HG03432 (cell line): ENCODE measurements around the gene LTB4R2.
A peak's percentile ranks its signal among the peaks of the same experiment; 100 is the strongest.

ENCODE experiments used
- ATAC-seq: cut with Tn5 transposase; IDR thresholded peaks from one replicate; pipeline ENCODE4 v1.9.1; 2021; ENCODE audit warnings: mild to moderate bottlenecking, moderate library complexity; ENCODE audit not compliant: unreplicated experiment

Gene LTB4R2

GRCh38 chr14:24298892-24299254 is 11.1 kb upstream of the LTB4R2 start:
- peak; percentile 6 for ATAC-seq

DNA sequence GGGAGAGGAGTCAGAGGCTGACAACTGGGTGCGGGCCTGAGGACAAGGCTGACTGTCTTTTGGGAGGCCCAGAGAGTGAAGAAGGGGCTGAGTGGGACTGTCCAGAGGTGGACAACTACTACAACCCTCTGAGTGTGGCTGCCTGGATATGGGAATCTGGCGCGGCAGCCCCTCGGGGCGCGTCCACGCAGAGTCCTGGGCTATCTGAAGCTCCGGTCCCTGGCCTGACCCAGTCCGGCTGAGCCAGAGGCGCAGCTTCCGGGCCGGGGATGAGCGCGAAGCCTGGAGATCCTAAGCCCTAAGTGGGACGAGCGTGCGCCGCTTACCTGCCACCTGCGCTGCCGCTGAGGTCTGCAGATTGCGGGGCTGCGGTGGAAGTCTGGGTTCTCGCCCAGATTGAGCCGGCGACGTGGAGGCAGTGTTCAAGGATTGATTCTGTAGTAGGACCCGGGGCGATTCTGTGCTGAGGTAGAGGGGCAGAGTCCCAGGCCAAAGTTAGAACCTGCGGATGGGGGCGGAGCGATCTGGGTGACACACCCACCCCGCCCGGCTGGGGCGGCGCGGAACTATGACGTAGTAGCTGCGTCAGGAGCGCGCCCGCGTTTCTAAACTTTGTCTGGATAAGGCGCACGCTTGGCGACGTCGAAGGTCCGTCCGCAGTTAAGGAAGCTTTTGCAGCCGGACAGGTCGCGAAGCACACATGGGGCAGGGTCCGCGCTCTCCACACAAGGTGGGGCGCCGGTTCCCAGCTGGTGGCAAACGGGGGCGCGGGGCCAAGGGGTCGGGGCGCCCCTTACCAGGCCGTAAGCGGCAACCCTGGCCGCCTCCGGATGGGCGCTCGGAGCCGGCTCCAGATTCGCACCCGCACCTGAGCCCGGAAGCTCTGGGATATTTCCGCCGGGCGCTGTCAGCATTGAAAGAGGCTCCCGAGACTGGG is 10.4 kb upstream of the LTB4R2 start, which contains the start of the genes DHRS1 and NOP9:
DHRS1 (minus strand) TSS at position 526 of the 937 bp plus-strand sequence. CDS start 674 bp downstream, outside the sequence.
NOP9 (plus strand) TSS at position 596 of the 937 bp plus-strand sequence; CDS start at position 701, 105 bp downstream.
- peak; percentile 70 for ATAC-seq

DNA sequence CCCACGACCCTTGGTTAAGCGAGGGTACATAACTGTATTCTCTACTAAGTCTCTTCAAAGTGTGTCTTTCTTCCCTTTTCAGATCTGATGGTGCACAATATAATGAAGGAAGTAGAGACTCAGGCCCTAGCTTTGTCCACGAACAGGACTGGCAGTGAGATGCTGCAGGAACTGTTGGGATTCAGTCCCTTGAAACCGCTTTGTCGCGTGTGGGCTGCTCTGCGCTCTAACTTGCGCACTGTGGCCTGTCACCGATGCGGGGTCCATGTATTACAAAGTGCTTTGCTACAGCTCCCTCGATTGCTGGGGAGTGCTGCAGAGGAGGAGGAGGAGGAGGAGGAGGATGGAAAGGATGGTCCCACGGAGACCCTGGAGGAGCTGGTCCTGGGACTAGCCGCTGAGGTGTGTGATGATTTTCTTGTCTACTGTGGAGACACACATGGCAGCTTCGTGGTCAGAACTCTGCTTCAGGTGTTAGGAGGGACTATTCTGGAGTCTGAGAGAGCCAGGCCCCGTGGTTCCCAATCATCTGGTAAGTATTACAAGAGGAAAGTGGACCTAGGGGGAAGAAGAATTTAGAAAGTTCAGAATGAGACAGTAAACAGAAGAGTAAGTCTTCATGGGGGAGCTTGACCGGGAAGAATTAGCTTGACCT is 9.5 kb upstream of the LTB4R2 start:
- ATAC-seq, result no peak

DNA sequence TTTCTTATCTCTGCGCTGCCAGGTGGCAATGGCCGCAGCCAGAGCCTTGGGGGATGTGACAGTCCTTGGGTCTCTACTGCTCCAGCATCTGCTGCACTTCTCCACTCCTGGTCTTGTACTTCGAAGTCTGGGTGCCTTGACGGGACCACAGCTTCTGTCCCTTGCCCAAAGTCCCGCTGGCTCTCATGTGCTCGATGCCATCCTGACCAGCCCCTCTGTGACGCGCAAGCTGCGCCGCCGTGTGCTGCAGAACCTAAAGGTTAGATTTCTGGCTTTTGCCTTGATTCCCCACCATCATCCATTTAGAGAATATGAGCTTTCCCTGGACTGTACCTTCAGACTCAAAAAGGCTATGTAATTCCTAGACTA is 5.9 kb upstream of the LTB4R2 start:
- ATAC-seq, result no peak

- no peak for ATAC-seq
These were observed 2.8 kb upstream of the LTB4R2 start for GRCh38 chr14:24307156-24307574.

- peak; percentile 32 for ATAC-seq
These were observed 2.2 kb upstream of the LTB4R2 start, which contains the start of gene CIDEB for GRCh38 chr14:24307575-24308341. CIDEB (minus strand) TSS chr14:24307977; CDS start chr14:24307858, 119 bp downstream.

DNA sequence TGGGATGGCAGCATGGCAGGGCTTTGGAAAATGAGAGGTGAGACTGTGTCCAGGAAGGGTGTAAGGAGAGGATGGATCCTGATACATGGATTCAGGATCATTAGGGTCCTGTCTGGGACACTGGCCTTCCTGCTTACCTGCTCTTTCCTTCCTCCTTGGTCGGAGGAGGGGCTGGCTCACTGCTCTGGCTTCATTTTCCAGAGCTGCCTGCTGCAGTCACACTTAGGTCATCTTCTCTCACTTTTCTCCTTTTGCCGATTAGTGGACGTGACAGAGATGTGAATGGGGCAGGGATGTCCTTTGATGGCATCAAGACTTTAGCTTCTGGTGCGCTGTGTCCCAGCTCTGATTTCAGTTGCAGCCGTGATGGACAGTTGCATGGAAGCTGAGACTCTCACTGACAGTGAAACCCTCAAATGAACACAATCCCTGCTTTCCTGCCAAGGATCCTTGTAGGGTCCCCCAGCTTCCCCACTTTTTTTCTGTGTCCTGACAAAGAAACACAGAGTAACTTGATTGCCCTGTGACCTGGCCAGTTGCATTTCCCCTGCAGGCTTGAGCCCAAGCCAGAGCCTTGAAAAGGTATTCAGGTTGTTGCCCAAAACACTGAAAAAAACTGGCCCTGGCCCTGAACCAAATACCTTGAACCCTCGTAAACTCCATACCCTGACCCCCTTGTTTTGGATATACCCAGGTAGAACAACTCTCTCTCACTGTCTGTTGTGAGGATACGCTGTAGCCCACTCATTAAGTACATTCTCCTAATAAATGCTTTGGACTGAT is 1.4 kb upstream of the LTB4R2 start:
- ATAC-seq, result no peak

- no peak for ATAC-seq
These were observed 315 bp downstream of the LTB4R2 start for GRCh38 chr14:24310265-24310645.

DNA sequence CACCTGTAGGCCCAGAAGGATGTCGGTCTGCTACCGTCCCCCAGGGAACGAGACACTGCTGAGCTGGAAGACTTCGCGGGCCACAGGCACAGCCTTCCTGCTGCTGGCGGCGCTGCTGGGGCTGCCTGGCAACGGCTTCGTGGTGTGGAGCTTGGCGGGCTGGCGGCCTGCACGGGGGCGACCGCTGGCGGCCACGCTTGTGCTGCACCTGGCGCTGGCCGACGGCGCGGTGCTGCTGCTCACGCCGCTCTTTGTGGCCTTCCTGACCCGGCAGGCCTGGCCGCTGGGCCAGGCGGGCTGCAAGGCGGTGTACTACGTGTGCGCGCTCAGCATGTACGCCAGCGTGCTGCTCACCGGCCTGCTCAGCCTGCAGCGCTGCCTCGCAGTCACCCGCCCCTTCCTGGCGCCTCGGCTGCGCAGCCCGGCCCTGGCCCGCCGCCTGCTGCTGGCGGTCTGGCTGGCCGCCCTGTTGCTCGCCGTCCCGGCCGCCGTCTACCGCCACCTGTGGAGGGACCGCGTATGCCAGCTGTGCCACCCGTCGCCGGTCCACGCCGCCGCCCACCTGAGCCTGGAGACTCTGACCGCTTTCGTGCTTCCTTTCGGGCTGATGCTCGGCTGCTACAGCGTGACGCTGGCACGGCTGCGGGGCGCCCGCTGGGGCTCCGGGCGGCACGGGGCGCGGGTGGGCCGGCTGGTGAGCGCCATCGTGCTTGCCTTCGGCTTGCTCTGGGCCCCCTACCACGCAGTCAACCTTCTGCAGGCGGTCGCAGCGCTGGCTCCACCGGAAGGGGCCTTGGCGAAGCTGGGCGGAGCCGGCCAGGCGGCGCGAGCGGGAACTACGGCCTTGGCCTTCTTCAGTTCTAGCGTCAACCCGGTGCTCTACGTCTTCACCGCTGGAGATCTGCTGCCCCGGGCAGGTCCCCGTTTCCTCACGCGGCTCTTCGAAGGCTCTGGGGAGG is 985 bp downstream of the LTB4R2 start, which contains the start of gene LTB4R:
LTB4R (plus strand) TSS at position 857 of the 959 bp plus-strand sequence. CDS start 4,150 bp downstream, outside the sequence.
- ATAC-seq, result peak; percentile 80

- no peak for ATAC-seq
These were observed 2.1 kb downstream of the LTB4R2 start for GRCh38 chr14:24311837-24312615.

GRCh38 chr14:24312736-24313507 is 3.0 kb downstream of the LTB4R2 start:
- ATAC-seq, result no peak

- ATAC-seq, result no peak
These were observed 4.0 kb downstream of the LTB4R2 start for GRCh38 chr14:24313913-24314312.

DNA sequence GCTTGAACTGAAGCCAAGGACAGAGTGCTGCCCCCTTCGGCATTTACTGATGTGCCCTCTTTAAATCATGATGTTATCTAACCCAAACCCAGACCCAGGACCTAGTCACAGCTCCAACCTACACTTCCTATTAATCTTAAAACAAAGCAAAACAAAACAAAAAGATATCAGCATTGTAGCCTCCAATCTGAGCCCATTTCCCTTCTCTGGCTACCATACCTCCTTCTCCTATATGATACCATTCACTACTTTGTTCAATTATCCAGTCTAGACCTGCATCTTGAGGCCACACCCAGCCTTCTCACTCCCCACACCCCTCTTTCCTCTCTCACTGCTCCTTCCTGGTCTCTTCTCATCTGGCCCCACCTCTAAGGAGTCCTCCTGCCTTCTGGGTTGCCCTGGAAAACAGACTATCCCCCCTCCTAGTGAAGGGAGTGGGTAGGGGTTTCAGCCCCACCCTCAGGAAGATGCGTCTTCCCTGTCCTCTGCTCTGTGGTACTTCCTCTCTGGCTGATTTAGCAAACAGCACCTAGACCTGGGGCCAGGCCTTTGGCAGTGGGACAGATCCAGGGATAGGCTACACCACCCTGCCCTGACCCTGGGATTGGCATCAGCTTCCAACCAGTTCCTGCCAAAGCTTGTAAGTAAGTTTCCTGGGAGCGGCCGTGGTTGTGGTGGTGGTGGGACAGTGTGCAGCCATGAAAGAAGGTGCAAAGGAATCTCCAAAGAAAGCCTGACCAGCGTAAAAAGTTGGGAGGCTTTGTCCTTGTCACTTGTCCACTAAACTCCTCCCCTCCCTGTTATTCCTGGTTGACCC is 4.6 kb downstream of the LTB4R2 start:
- no peak for ATAC-seq

- ATAC-seq, result no peak
These were observed 5.4 kb downstream of the LTB4R2 start for GRCh38 chr14:24315243-24315806.

GRCh38 chr14:24315807-24316596 is 6.1 kb downstream of the LTB4R2 start:
- ATAC-seq, result no peak

- ATAC-seq, result no peak
These were observed 6.6 kb downstream of the LTB4R2 start for GRCh38 chr14:24316597-24316950.
